HEK293 (cell line): Measurements from ENCODE around the gene ABCB11.

Source experiments
- CTCF ChIA-PET: fragments of 350-600 bp; formaldehyde crosslinking; extraction: SDS; loops from one replicate; lab custom pipeline; 2021; ENCODE audit warnings: antibody characterized with exemption; lab: Yijun Ruan, JAX
- POLR2A ChIA-PET: fragments of 300-600 bp; formaldehyde crosslinking; extraction: SDS; loops from one replicate; lab custom pipeline; 2020; ENCODE audit warnings: antibody characterized with exemption, inconsistent platforms; lab: Yijun Ruan, JAX
- H3K27ac ChIP-seq: fragments of 200-500 bp; sonication (Bioruptor generic); 2 replicates; pipeline ENCODE4 v1.5.1; 2014; ENCODE audit warnings: low read depth, low read length, control low read depth, inconsistent platforms; ENCODE audit errors: extremely low read depth
- H3K36me3 ChIP-seq, 2 experiments: fragments of 200-500 bp in 1 of 2; sonication (Bioruptor generic) in 1 of 2; 1 replicate in 1 of 2; 2 replicates in 1 of 2; pipeline ENCODE4 v1.5.1; 2014 to 2017; ENCODE audit warnings: inconsistent platforms in 2 of 2, low read length in 2 of 2; ENCODE audit not compliant: control insufficient read depth in 2 of 2, insufficient read depth in 1 of 2
- H3K4me1 ChIP-seq: fragments of 200-500 bp; sonication (Bioruptor generic); 2 replicates; pipeline ENCODE4 v1.5.1; 2014; ENCODE audit warnings: mild to moderate bottlenecking, low read length, inconsistent platforms; ENCODE audit not compliant: control insufficient read depth, insufficient read depth
- H3K4me3 ChIP-seq: 2 replicates; pipeline ENCODE4 v1.5.1; 2011; ENCODE audit warnings: low read depth, mild to moderate bottlenecking, control low read depth, low read length, moderate library complexity
- H3K9me3 ChIP-seq: fragments of 200-500 bp; sonication (Bioruptor generic); 2 replicates; pipeline ENCODE4 v1.5.1; 2014; ENCODE audit warnings: low read depth, low read length, inconsistent platforms; ENCODE audit not compliant: control insufficient read depth, insufficient read depth
- INSM2 ChIP-seq: fragments of 450-650 bp; formaldehyde crosslinking; IDR thresholded peaks from 2 replicates; pipeline ENCODE4 v1.5.1; 2016; ENCODE audit warnings: missing biosample characterization, missing genetic modification characterization
- KLF16 ChIP-seq: fragments of 450-650 bp; formaldehyde crosslinking; IDR thresholded peaks from 2 replicates; pipeline ENCODE4 v1.5.1; 2017; ENCODE audit warnings: missing biosample characterization, missing genetic modification characterization
- KLF9 ChIP-seq: fragments of 450-650 bp; formaldehyde crosslinking; IDR thresholded peaks from 2 replicates; pipeline ENCODE4 v1.5.1; 2016; ENCODE audit warnings: missing biosample characterization, missing genetic modification characterization, low read depth
- SCRT2 ChIP-seq: fragments of 450-650 bp; formaldehyde crosslinking; IDR thresholded peaks from 2 replicates; pipeline ENCODE4 v1.5.1; 2016; ENCODE audit warnings: missing biosample characterization, missing genetic modification characterization
- TRIM28 ChIP-seq: IDR thresholded peaks from 2 replicates; pipeline ENCODE4 v1.6.1; 2011; ENCODE audit warnings: low read length, control low read depth, borderline replicate concordance
- ZBTB26 ChIP-seq: fragments of 450-650 bp; formaldehyde crosslinking; optimal IDR thresholded peaks from 2 replicates; pipeline ENCODE3; 2016; ENCODE audit warnings: missing biosample characterization, mild to moderate bottlenecking, missing genetic modification characterization
- ZBTB6 ChIP-seq: fragments of 450-650 bp; formaldehyde crosslinking; IDR thresholded peaks from 2 replicates; pipeline ENCODE4 v1.5.1; 2017; ENCODE audit warnings: missing biosample characterization, missing genetic modification characterization
- ZEB2 ChIP-seq: fragments of 450-650 bp; formaldehyde crosslinking; IDR thresholded peaks from 2 replicates; pipeline ENCODE4 v1.5.1; 2016; ENCODE audit warnings: missing biosample characterization, missing genetic modification characterization
- ZNF146 ChIP-seq: fragments of 450-650 bp; formaldehyde crosslinking; IDR thresholded peaks from 2 replicates; pipeline ENCODE4 v1.5.1; 2016; ENCODE audit warnings: missing biosample characterization, missing genetic modification characterization
- ZNF19 ChIP-seq: fragments of 450-650 bp; formaldehyde crosslinking; IDR thresholded peaks from 2 replicates; pipeline ENCODE4; 2016; ENCODE audit warnings: missing biosample characterization, missing genetic modification characterization, low read depth
- ZNF274 ChIP-seq, 2 experiments: fragments of 200-500 bp in 1 of 2; fragments of 450-650 bp in 1 of 2; sonication (Bioruptor generic) in 1 of 2; formaldehyde crosslinking in 1 of 2; IDR thresholded peaks; 2 replicates each; pipeline versions ENCODE4 v1.5.1 to v1.6.1; 2014 to 2016; ENCODE audit warnings: borderline replicate concordance in 1 of 2, inconsistent platforms in 1 of 2, low read length in 1 of 2, missing biosample characterization in 1 of 2, missing genetic modification characterization in 1 of 2
- ZNF341 ChIP-seq: fragments of 450-650 bp; formaldehyde crosslinking; IDR thresholded peaks from 2 replicates; pipeline ENCODE4; 2016; ENCODE audit warnings: low read depth, missing biosample characterization, missing genetic modification characterization
- ZNF398 ChIP-seq: fragments of 450-650 bp; formaldehyde crosslinking; IDR thresholded peaks from 2 replicates; pipeline ENCODE4 v1.5.1; 2017; ENCODE audit warnings: missing biosample characterization, missing genetic modification characterization
- ZNF670 ChIP-seq: fragments of 450-650 bp; formaldehyde crosslinking; IDR thresholded peaks from 2 replicates; pipeline ENCODE4 v1.5.1; 2016; ENCODE audit warnings: missing biosample characterization, missing genetic modification characterization, low read depth
- ZNF747 ChIP-seq: fragments of 450-650 bp; formaldehyde crosslinking; IDR thresholded peaks from 2 replicates; pipeline ENCODE4 v1.5.1; 2016; ENCODE audit warnings: missing biosample characterization, missing genetic modification characterization
- TF ChIP-seq, protein P1 (sequence below): fragments of 450-650 bp; formaldehyde crosslinking; IDR thresholded peaks from 2 replicates; pipeline ENCODE4 v1.5.1; 2016; ENCODE audit warnings: missing biosample characterization, missing genetic modification characterization

The ABCB11 gene

GRCh38 chr2:168952424-168952823 lies 78.7 kb downstream of the ABCB11 start (continued):
- TF ChIP-seq ZNF274 (IDR thresholded peaks at IDR 0.05; ENCODE audit: low read length) (no peak), ZNF274 (tag by site-specific recombination; IDR thresholded peaks at IDR 0.05; ENCODE audit: borderline replicate concordance) (no peak)

GRCh38 chr2:168951871-168952270 lies 79.3 kb downstream of the ABCB11 start:
- no peak for TF ChIP-seq SCRT2
- TF ChIP-seq INSM2, result no peak
- no peak for TF ChIP-seq ZBTB26 (tag by site-specific recombination)
- TF ChIP-seq ZNF670 (tag by site-specific recombination), result no peak
- no peak for TF ChIP-seq KLF16 (tag by site-specific recombination)
- TF ChIP-seq ZEB2, result no peak
- TF ChIP-seq ZBTB6 (tag by site-specific recombination), result no peak
- no peak for TF ChIP-seq ZNF341
- no peak for TF ChIP-seq TRIM28
- no peak for TF ChIP-seq ZNF747 (tag by site-specific recombination)
- TF ChIP-seq, all 188 proteins: peak for 0
- Histone ChIP-seq H3K9me3 (no peaks in the 10 kb centered on the region), H3K36me3 (no peaks in the 10 kb centered on the region), H3K4me1 (no peaks in the 10 kb centered on the region), H3K27ac (no peak overlapping the region), H3K4me3 (no peak overlapping the region)
- CTCF ChIA-PET, result interaction anchor here (0.9 to 1.4 kb wide), 4 partner anchors 10 to 270 kb away, joined by 3 to 4 read pairs (median 3); no protein-coding TSS in a partner anchor
- POLR2A ChIA-PET, result no interaction called here

DNA sequence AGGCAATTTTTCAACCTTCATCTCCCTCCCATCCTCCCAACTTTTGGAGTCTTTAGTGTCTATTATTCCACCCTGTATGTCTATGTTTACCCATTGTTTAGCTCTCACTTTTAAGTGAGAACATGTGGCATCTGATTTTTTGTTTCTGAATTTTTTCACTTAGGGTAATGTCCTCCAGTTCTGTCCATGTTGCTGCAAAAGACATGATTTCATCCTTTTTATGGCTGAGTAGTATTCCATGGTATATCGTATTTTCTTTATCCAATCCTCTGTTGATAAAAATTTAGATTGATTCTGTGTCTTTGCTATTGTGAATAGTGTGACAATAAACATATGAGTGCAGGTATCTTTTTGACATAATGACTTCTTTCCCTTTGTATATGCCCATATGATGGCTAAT lies 81.8 kb downstream of the ABCB11 start:
- H3K36me3 ChIP-seq, result no peaks in the 10 kb centered on the region
- TF ChIP-seq KLF9 (tag by site-specific recombination), result no peak
- TF ChIP-seq, protein P1, sequence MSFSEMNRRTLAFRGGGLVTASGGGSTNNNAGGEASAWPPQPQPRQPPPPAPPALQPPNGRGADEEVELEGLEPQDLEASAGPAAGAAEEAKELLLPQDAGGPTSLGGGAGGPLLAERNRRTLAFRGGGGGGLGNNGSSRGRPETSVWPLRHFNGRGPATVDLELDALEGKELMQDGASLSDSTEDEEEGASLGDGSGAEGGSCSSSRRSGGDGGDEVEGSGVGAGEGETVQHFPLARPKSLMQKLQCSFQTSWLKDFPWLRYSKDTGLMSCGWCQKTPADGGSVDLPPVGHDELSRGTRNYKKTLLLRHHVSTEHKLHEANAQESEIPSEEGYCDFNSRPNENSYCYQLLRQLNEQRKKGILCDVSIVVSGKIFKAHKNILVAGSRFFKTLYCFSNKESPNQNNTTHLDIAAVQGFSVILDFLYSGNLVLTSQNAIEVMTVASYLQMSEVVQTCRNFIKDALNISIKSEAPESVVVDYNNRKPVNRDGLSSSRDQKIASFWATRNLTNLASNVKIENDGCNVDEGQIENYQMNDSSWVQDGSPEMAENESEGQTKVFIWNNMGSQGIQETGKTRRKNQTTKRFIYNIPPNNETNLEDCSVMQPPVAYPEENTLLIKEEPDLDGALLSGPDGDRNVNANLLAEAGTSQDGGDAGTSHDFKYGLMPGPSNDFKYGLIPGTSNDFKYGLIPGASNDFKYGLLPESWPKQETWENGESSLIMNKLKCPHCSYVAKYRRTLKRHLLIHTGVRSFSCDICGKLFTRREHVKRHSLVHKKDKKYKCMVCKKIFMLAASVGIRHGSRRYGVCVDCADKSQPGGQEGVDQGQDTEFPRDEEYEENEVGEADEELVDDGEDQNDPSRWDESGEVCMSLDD (tag by site-specific recombination), result no peak
- no peak for TF ChIP-seq ZNF398 (tag by site-specific recombination)
- no peak for TF ChIP-seq ZNF19
- peak; percentile 91 for TF ChIP-seq ZNF146
- H3K4me3 ChIP-seq, result no peak overlapping the region
- CTCF ChIA-PET, result interaction anchor here (0.5 to 3.8 kb wide), 14 partner anchors 8 to 374 kb away, joined by 3 to 24 read pairs (median 4); no protein-coding TSS in a partner anchor
- no peaks in the 10 kb centered on the region for H3K9me3 ChIP-seq
- no peaks in the 10 kb centered on the region for H3K4me1 ChIP-seq
- no peak overlapping the region for H3K27ac ChIP-seq
- POLR2A ChIA-PET, result no interaction called here
